B cell (primary cell): Measurements from ENCODE around the gene OR10H4. TPM values are rescaled to one million over a fixed set of nuclear protein-coding genes. Genes with fewer than 3 reads are reported as not detected.

Source experiments
- ATAC-seq: fragments of 200-7000 bp; cut with Tn5 transposase; one replicate; pipeline ENCODE4 v1.10.0; 2021; ENCODE audit warnings: low read depth, mild to moderate bottlenecking, moderate number of reproducible peaks, moderate library complexity
- CTCF ChIA-PET: fragments of 350-600 bp; sonication (Branson Sonifier 250); formaldehyde crosslinking; loops from one replicate; lab custom pipeline; 2021; ENCODE audit warnings: antibody characterized with exemption, inconsistent platforms; lab: Charles Lee
- POLR2A ChIA-PET: fragments of 350-600 bp; sonication (Branson Sonifier 250); formaldehyde crosslinking; loops from one replicate; lab custom pipeline; 2021; ENCODE audit warnings: antibody characterized with exemption; lab: Charles Lee
- DNase-seq: peaks from one replicate; pipeline ENCODE4 v3.0.0; 2013
- H2AFZ ChIP-seq: 2 replicates; pipeline ENCODE4 v1.6.1; 2012; ENCODE audit warnings: mild to moderate bottlenecking, low read depth, low read length; ENCODE audit not compliant: insufficient read depth, poor library complexity, severe bottlenecking
- H3K27ac ChIP-seq, 2 donors: 1 replicate in 1 of 2; 2 replicates in 1 of 2; pipeline ENCODE4 v1.5.1; 2012 to 2013; ENCODE audit warnings: low read length in 2 of 2, mild to moderate bottlenecking in 2 of 2, moderate library complexity in 1 of 2
- H3K27me3 ChIP-seq, 4 experiments: fragments of 200-600 bp in 1 of 4; sonication (generic) in 1 of 4; replicated peaks in 1 of 4; 1 replicate in 2 of 4; 2 replicates in 2 of 4; pipeline versions ENCODE4 v1.6.1 to v1.7.0; 2013 to 2016; ENCODE audit warnings: low read length in 3 of 4, mild to moderate bottlenecking in 2 of 4, mixed read lengths in 1 of 4, moderate library complexity in 1 of 4; ENCODE audit not compliant: insufficient read depth in 4 of 4, control insufficient read depth in 3 of 4; ENCODE audit errors: control extremely low read depth in 1 of 4
- H3K36me3 ChIP-seq, 2 experiments: replicated peaks in 1 of 2; 1 replicate in 1 of 2; 2 replicates in 1 of 2; pipeline versions ENCODE4 v1.6.1 to v1.7.1; 2013; ENCODE audit warnings: low read length in 1 of 2; ENCODE audit not compliant: insufficient read depth in 2 of 2, control insufficient read depth in 1 of 2; ENCODE audit errors: control extremely low read depth in 1 of 2, extremely low read depth in 1 of 2
- H3K4me1 ChIP-seq, 2 donors: fragments of 200-600 bp in 1 of 2; sonication (generic) in 1 of 2; 1 replicate in 1 of 2; 2 replicates in 1 of 2; pipeline versions ENCODE4 v1.5.1 to v1.6.1; 2013 to 2017; ENCODE audit warnings: low read length in 2 of 2; ENCODE audit not compliant: control insufficient read depth in 2 of 2, insufficient read depth in 2 of 2
- H3K4me2 ChIP-seq: replicated peaks from 2 replicates; pipeline ENCODE3; 2012; ENCODE audit warnings: mild to moderate bottlenecking, low read depth, low read length; ENCODE audit not compliant: poor library complexity, severe bottlenecking
- H3K4me3 ChIP-seq, 5 experiments: fragments of 200-600 bp in 1 of 5; sonication (generic) in 1 of 5; 1 replicate in 3 of 5; 2 replicates in 2 of 5; pipeline versions ENCODE4 v1.5.1 to v1.7.0; 2011 to 2016; ENCODE audit warnings: low read length in 4 of 5, mild to moderate bottlenecking in 4 of 5, low read depth in 2 of 5, control low read depth in 1 of 5, moderate library complexity in 1 of 5; ENCODE audit not compliant: insufficient read depth in 1 of 5; ENCODE audit errors: control extremely low read depth in 1 of 5, extremely low read depth in 1 of 5
- H3K79me2 ChIP-seq: fragments of 200-600 bp; sonication (generic); one replicate; pipeline ENCODE4 v1.6.0; 2016; ENCODE audit warnings: low read length; ENCODE audit not compliant: control insufficient read depth, insufficient read depth
- H3K9ac ChIP-seq: fragments of 200-600 bp; sonication (generic); 2 replicates; pipeline ENCODE4 v1.6.1; 2017; ENCODE audit warnings: mild to moderate bottlenecking, low read length, moderate library complexity
- H3K9me3 ChIP-seq, 3 donors: one replicate each; pipeline versions ENCODE4 v1.6.1 to v1.7.1; 2013; ENCODE audit warnings: low read length in 2 of 3; ENCODE audit not compliant: control insufficient read depth in 2 of 3, insufficient read depth in 1 of 3; ENCODE audit errors: control extremely low read depth in 1 of 3
- H4K20me1 ChIP-seq: 2 replicates; pipeline ENCODE4 v1.6.0; 2012; ENCODE audit warnings: mild to moderate bottlenecking, low read length; ENCODE audit not compliant: insufficient read depth, control insufficient read depth, poor library complexity, severe bottlenecking
- H3K27ac Mint-ChIP-seq: one replicate; pipeline ENCODE4 v1.8.0; 2021; ENCODE audit warnings: mixed read lengths
- H3K27me3 Mint-ChIP-seq: one replicate; pipeline ENCODE4 v1.8.0; 2021; ENCODE audit warnings: mixed read lengths
- H3K4me1 Mint-ChIP-seq: one replicate; pipeline ENCODE4 v1.8.0; 2021; ENCODE audit warnings: mixed read lengths
- H3K4me3 Mint-ChIP-seq: one replicate; pipeline ENCODE4 v1.8.0; 2021; ENCODE audit warnings: mixed read lengths
- H3K9me3 Mint-ChIP-seq: one replicate; pipeline ENCODE4 v1.8.0; 2022; ENCODE audit warnings: mixed read lengths; ENCODE audit not compliant: insufficient read depth
- CTCF ChIP-seq: fragments of 200-600 bp; IDR thresholded peaks from one replicate; pipeline ENCODE4 v1.8.0; 2022; ENCODE audit warnings: antibody characterized with exemption, mild to moderate bottlenecking
- EZH2 ChIP-seq: IDR thresholded peaks from 2 replicates; pipeline ENCODE4 v1.6.1; 2012; ENCODE audit warnings: borderline replicate concordance, low read depth, mild to moderate bottlenecking, moderate library complexity, low read length; ENCODE audit not compliant: insufficient read depth, poor library complexity, severe bottlenecking
- WGBS: methylation state at CpG from one replicate; pipeline ENCODE4 v1.1.5; 2013; ENCODE audit warnings: missing lambda C conversion rate; ENCODE audit not compliant: insufficient coverage; 5-methylcytosine and 5-hydroxymethylcytosine counted together
- intact Hi-C: fragments of 100-400 bp; cut with micrococcal nuclease; formaldehyde crosslinking; loops from one replicate; pipeline ENCODE4 v1.10.0; 2022
- polyA plus RNA-seq: library from polyadenylated mRNA; depleted of rRNA; stranded (reverse); fragments of >200 nt; gene quantifications from 2 replicates; pipeline ENCODE4 v1.2.3, GENCODE V29; 2012
- total RNA-seq, 2 donors: library from RNA; stranded (reverse); fragments of 120-200 nt in 1 of 2; gene quantifications; 1 replicate in 1 of 2; 2 replicates in 1 of 2; pipeline versions ENCODE4 v1.2.3 to v1.2.4, GENCODE V29; 2013 to 2022

The OR10H4 gene
- total and polyA plus RNA-seq, 2 donors (not counting 1 experiment from before 2014, with no cell fraction given) = not detected

- H3K4me1 Mint-ChIP-seq = no peaks in the 10 kb centered on the region
- Histone ChIP-seq H3K4me1 (no peaks in the 10 kb centered on the region), H2AFZ (no peak overlapping the region), H3K27ac (no peak overlapping the region), H3K36me3 (no peaks in the 10 kb centered on the region), H3K9ac (no peak overlapping the region), H3K4me3 (no peak overlapping the region), H3K4me2 (no peak overlapping the region), H4K20me1 (no peaks in the 10 kb centered on the region), H3K79me2 (no peaks in the 10 kb centered on the region), H3K9me3 (peaks cover 0 to 11% (median 0%) of the 10 kb centered on the region in 3 donors), H3K27me3 (peaks cover 0 to 17% (median 4%) of the 10 kb centered on the region in 4 experiments)
- intact Hi-C loops = no loop called here
- DNase-seq = no peak
- no peak overlapping the region for H3K27ac Mint-ChIP-seq
- no peak for ATAC-seq
- no peak overlapping the region for H3K4me3 Mint-ChIP-seq
- H3K27me3 Mint-ChIP-seq = peaks cover 56% of the 10 kb centered on the region
- CTCF ChIA-PET = no interaction called here
- POLR2A ChIA-PET = no interaction called here
- WGBS = 81% methylated on average over 2 of the region's 6 CpGs
- TF ChIP-seq EZH2 (no peak), CTCF (no peak)
- H3K9me3 Mint-ChIP-seq = peaks cover 2% of the 10 kb centered on the region
Measured at GRCh38 chr19:15962319-15962718, 13.5 kb downstream of the OR10H4 start.

GRCh38 chr19:15964231-15964630 is 15.4 kb downstream of the OR10H4 start:
- DNase-seq (no peak), ATAC-seq (no peak)
- intact Hi-C loops = no loop called here
- no peak overlapping the region for H2AFZ ChIP-seq
- no peak overlapping the region for H3K27ac ChIP-seq
- no peak overlapping the region for H3K4me3 ChIP-seq
- no peak overlapping the region for H3K4me3 Mint-ChIP-seq
- CTCF ChIA-PET = no interaction called here
- H3K4me2 ChIP-seq = no peak overlapping the region
- H3K79me2 ChIP-seq = no peaks in the 10 kb centered on the region
- peaks cover 0 to 11% (median 0%) of the 10 kb centered on the region in 3 donors for H3K9me3 ChIP-seq
- H3K27me3 ChIP-seq = peaks cover 0 to 17% (median 4%) of the 10 kb centered on the region in 4 experiments
- TF ChIP-seq CTCF (no peak), EZH2 (no peak)
- H3K9me3 Mint-ChIP-seq = peaks cover 2% of the 10 kb centered on the region
- no peaks in the 10 kb centered on the region for H3K4me1 Mint-ChIP-seq
- WGBS = 86% methylated on average over 1 of the region's 2 CpGs
- peaks cover 49% of the 10 kb centered on the region for H3K27me3 Mint-ChIP-seq
- no peak overlapping the region for H3K27ac Mint-ChIP-seq
- H3K9ac ChIP-seq = no peak overlapping the region
- no peaks in the 10 kb centered on the region for H3K4me1 ChIP-seq
- no peaks in the 10 kb centered on the region for H4K20me1 ChIP-seq
- POLR2A ChIA-PET = no interaction called here
- no peaks in the 10 kb centered on the region for H3K36me3 ChIP-seq
